GM23338 (cell line): ENCODE results near the gene FEM1A. TPM values are rescaled to one million over a fixed set of nuclear protein-coding genes. Genes with fewer than 3 reads are reported as not detected.

Source experiments
- ATAC-seq: fragments of 200-7000 bp; cut with Tn5 transposase; 3 replicates; pipeline ENCODE4 v1.9.1; 2020
- DNase-seq: peaks from one replicate; pipeline ENCODE4 v3.0.0-alpha.2; 2015; ENCODE audit warnings: low spot score
- H2AFZ ChIP-seq: fragments of 200-600 bp; sonication (generic); 2 replicates; pipeline ENCODE4 v1.8.0; 2016; ENCODE audit warnings: antibody characterized with exemption, mild to moderate bottlenecking, moderate library complexity
- H3F3A ChIP-seq: fragments of 200-600 bp; sonication (generic); replicated peaks from 2 replicates; pipeline ENCODE4 v1.8.0; 2017; ENCODE audit warnings: antibody characterized with exemption, mixed run types, low read depth
- H3K27ac ChIP-seq: fragments of 200-600 bp; sonication (generic); 2 replicates; pipeline ENCODE4 v1.6.1; 2016; ENCODE audit warnings: low read depth
- H3K27me3 ChIP-seq: fragments of 200-600 bp; sonication (generic); 2 replicates; pipeline ENCODE4 v1.8.0; 2016; ENCODE audit warnings: mild to moderate bottlenecking, mixed run types, moderate library complexity; ENCODE audit not compliant: insufficient read depth
- H3K36me3 ChIP-seq: fragments of 200-600 bp; sonication (generic); 2 replicates; pipeline ENCODE4 v1.8.0; 2016; ENCODE audit warnings: mild to moderate bottlenecking; ENCODE audit not compliant: insufficient read depth
- H3K4me1 ChIP-seq: fragments of 200-600 bp; sonication (generic); 2 replicates; pipeline ENCODE4 v1.8.0; 2016; ENCODE audit warnings: mild to moderate bottlenecking, moderate library complexity; ENCODE audit not compliant: insufficient read depth
- H3K4me2 ChIP-seq: fragments of 200-600 bp; sonication (generic); 2 replicates; pipeline ENCODE4 v1.7.1; 2017; ENCODE audit warnings: mixed run types
- H3K4me3 ChIP-seq: fragments of 200-600 bp; sonication (generic); 2 replicates; pipeline ENCODE4 v1.6.1; 2016; ENCODE audit warnings: mixed run types
- H3K79me2 ChIP-seq: fragments of 200-600 bp; sonication (generic); replicated peaks from 2 replicates; pipeline ENCODE4 v1.8.0; 2017; ENCODE audit warnings: mild to moderate bottlenecking; ENCODE audit not compliant: insufficient read depth
- H3K9me2 ChIP-seq: fragments of 200-600 bp; sonication (generic); 2 replicates; pipeline ENCODE4 v1.8.0; 2017; ENCODE audit not compliant: insufficient read depth
- H4K20me1 ChIP-seq: fragments of 200-600 bp; sonication (generic); replicated peaks from 2 replicates; pipeline ENCODE4 v1.8.0; 2017; ENCODE audit warnings: mild to moderate bottlenecking; ENCODE audit not compliant: insufficient read depth
- H3K27ac Mint-ChIP-seq: 2 replicates; pipeline ENCODE4 v1.8.0; 2020; ENCODE audit warnings: inconsistent platforms, mild to moderate bottlenecking, moderate library complexity, mixed read lengths
- H3K27me3 Mint-ChIP-seq: 3 replicates; pipeline ENCODE4 v1.8.0; 2022; ENCODE audit warnings: low read depth, mild to moderate bottlenecking, moderate library complexity, mixed read lengths, inconsistent platforms; ENCODE audit not compliant: insufficient read depth, poor library complexity
- H3K36me3 Mint-ChIP-seq: 3 replicates; pipeline ENCODE4 v1.8.0; 2021; ENCODE audit warnings: low read depth, mild to moderate bottlenecking, inconsistent platforms, moderate library complexity, mixed read lengths
- H3K4me1 Mint-ChIP-seq: 3 replicates; pipeline ENCODE4 v1.8.0; 2020; ENCODE audit warnings: mild to moderate bottlenecking, inconsistent platforms, mixed read lengths
- H3K4me3 Mint-ChIP-seq: 3 replicates; pipeline ENCODE4 v1.8.0; 2021; ENCODE audit warnings: moderate library complexity, mild to moderate bottlenecking, inconsistent platforms, mixed read lengths
- H3K9me3 Mint-ChIP-seq: 3 replicates; pipeline ENCODE4 v1.8.0; 2020; ENCODE audit warnings: moderate library complexity, mild to moderate bottlenecking, inconsistent platforms, mixed read lengths
- CREB1 ChIP-seq: fragments of 250-450 bp; sonication (Bioruptor Pico); IDR thresholded peaks from 2 replicates; pipeline ENCODE4 v1.5.0; 2020; ENCODE audit warnings: low read depth, mild to moderate bottlenecking, moderate library complexity
- CTCF ChIP-seq, 2 experiments: fragments of 200-600 bp in 1 of 2; sonication (generic) in 1 of 2; conservative IDR thresholded peaks; 2 replicates each; pipeline versions ENCODE4 v1.5.1 to v1.6.1; 2016 to 2017; ENCODE audit warnings: antibody characterized with exemption in 2 of 2, low read depth in 2 of 2, mild to moderate bottlenecking in 2 of 2, moderate library complexity in 1 of 2
- EZH2 ChIP-seq: fragments of 200-600 bp; sonication (generic); IDR thresholded peaks from one replicate; pipeline ENCODE4 v1.8.0; 2017; ENCODE audit warnings: antibody characterized with exemption, mild to moderate bottlenecking, low read depth; ENCODE audit not compliant: unreplicated experiment
- EZH2phosphoT487 ChIP-seq: fragments of 200-600 bp; sonication (generic); IDR thresholded peaks from one replicate; pipeline ENCODE4 v1.8.1; 2018; ENCODE audit warnings: antibody characterized with exemption; ENCODE audit not compliant: unreplicated experiment
- JUNB ChIP-seq: IDR thresholded peaks from one replicate; pipeline ENCODE4 v1.6.1; 2016; ENCODE audit warnings: antibody characterized with exemption; ENCODE audit not compliant: unreplicated experiment
- NANOG ChIP-seq: IDR thresholded peaks from 2 replicates; pipeline ENCODE4 v1.6.1; 2016; ENCODE audit warnings: antibody characterized with exemption, borderline replicate concordance
- POLR2AphosphoS5 ChIP-seq: IDR thresholded peaks from 2 replicates; pipeline ENCODE4 v1.6.1; 2016; ENCODE audit warnings: antibody characterized with exemption, low read depth
- STAT1 ChIP-seq: IDR thresholded peaks from one replicate; pipeline ENCODE4 v1.6.1; 2016; ENCODE audit warnings: antibody characterized with exemption; ENCODE audit not compliant: unreplicated experiment
- ZNF114 ChIP-seq: fragments of 250-450 bp; sonication (Bioruptor Pico); IDR thresholded peaks from 2 replicates; pipeline ENCODE4 v1.5.0; 2020; ENCODE audit warnings: mild to moderate bottlenecking, moderate library complexity
- ZNF331 ChIP-seq: fragments of 250-450 bp; sonication (Bioruptor Pico); IDR thresholded peaks from 2 replicates; pipeline ENCODE4 v1.5.0; 2020; ENCODE audit warnings: low read depth, mild to moderate bottlenecking, moderate library complexity
- polyA plus RNA-seq: library from polyadenylated mRNA; unstranded; fragments of >200 nt; fragmentation: Nextera tagmentation; extraction: Ambion mirVana; gene quantifications from 2 replicates; pipeline ENCODE4 v1.2.1, GENCODE V29; 2016
- total RNA-seq: library from RNA; depleted of rRNA; stranded (reverse); fragments of >200 nt; shearing (Covaris generic); gene quantifications from 2 replicates; pipeline ENCODE4 v1.2.3, GENCODE V29; 2014
- TF ChIP-seq, protein P1 (sequence below): IDR thresholded peaks from 2 replicates; pipeline ENCODE4 v1.6.1; 2016; ENCODE audit warnings: antibody characterized with exemption
- TF ChIP-seq, protein P2 (sequence below): IDR thresholded peaks from one replicate; pipeline ENCODE4 v1.6.1; 2018; ENCODE audit warnings: antibody characterized with exemption; ENCODE audit not compliant: unreplicated experiment
- TF ChIP-seq, protein P3 (sequence below): fragments of 250-450 bp; sonication (Bioruptor Pico); IDR thresholded peaks from 2 replicates; pipeline ENCODE4 v1.5.0; 2020; ENCODE audit warnings: mild to moderate bottlenecking, moderate library complexity

FEM1A gene
- total and polyA plus RNA-seq, 2 experiments from 2014 or later: 0.87 to 16.5 TPM

GRCh38 chr19:4763021-4763420 is 28.5 kb upstream of the FEM1A start:
- no peaks in the 10 kb centered on the region for H3K79me2 ChIP-seq

More at GRCh38 chr19:4763021-4763420, 28.5 kb upstream of the FEM1A start:
- H3K4me1 Mint-ChIP-seq: peaks cover 6% of the 10 kb centered on the region; the same call in 2 of the 3 replicates
- Histone ChIP-seq H4K20me1 (no peaks in the 10 kb centered on the region), H3F3A (no peaks in the 10 kb centered on the region), H3K27ac (no peak overlapping the region), H3K27me3 (peaks cover 14% of the 10 kb centered on the region), H2AFZ (no peak overlapping the region), H3K36me3 (no peaks in the 10 kb centered on the region), H3K4me3 (no peak overlapping the region), H3K9me2 (no peaks in the 10 kb centered on the region), H3K4me1 (peaks cover 4% of the 10 kb centered on the region; the same call in 1 of the 2 replicates), H3K4me2 (no peak overlapping the region)
- DNase-seq: no peak
- no peaks in the 10 kb centered on the region for H3K9me3 Mint-ChIP-seq
- no peaks in the 10 kb centered on the region; the same call in 2 of the 3 replicates for H3K36me3 Mint-ChIP-seq
- H3K27ac Mint-ChIP-seq: no peak overlapping the region
- ATAC-seq: no peak
- H3K27me3 Mint-ChIP-seq: peaks cover 4% of the 10 kb centered on the region
- no peak overlapping the region for H3K4me3 Mint-ChIP-seq
- TF ChIP-seq JUNB: no peak
- no peak for TF ChIP-seq ZNF331 (CRISPR knock-in tag)
- no peak for TF ChIP-seq EZH2
- no peak for TF ChIP-seq CREB1
- TF ChIP-seq CTCF (conservative IDR thresholded peaks at IDR 0.05; ENCODE audit: low read depth in 2 of 2): no peak
- no peak for TF ChIP-seq ZNF114 (CRISPR knock-in tag)
- TF ChIP-seq NANOG: no peak
- no peak for TF ChIP-seq STAT1
- TF ChIP-seq POLR2AphosphoS5: no peak
- TF ChIP-seq, protein P1, sequence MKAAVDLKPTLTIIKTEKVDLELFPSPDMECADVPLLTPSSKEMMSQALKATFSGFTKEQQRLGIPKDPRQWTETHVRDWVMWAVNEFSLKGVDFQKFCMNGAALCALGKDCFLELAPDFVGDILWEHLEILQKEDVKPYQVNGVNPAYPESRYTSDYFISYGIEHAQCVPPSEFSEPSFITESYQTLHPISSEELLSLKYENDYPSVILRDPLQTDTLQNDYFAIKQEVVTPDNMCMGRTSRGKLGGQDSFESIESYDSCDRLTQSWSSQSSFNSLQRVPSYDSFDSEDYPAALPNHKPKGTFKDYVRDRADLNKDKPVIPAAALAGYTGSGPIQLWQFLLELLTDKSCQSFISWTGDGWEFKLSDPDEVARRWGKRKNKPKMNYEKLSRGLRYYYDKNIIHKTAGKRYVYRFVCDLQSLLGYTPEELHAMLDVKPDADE: no peak
- no peak for TF ChIP-seq EZH2phosphoT487
- TF ChIP-seq, protein P2, sequence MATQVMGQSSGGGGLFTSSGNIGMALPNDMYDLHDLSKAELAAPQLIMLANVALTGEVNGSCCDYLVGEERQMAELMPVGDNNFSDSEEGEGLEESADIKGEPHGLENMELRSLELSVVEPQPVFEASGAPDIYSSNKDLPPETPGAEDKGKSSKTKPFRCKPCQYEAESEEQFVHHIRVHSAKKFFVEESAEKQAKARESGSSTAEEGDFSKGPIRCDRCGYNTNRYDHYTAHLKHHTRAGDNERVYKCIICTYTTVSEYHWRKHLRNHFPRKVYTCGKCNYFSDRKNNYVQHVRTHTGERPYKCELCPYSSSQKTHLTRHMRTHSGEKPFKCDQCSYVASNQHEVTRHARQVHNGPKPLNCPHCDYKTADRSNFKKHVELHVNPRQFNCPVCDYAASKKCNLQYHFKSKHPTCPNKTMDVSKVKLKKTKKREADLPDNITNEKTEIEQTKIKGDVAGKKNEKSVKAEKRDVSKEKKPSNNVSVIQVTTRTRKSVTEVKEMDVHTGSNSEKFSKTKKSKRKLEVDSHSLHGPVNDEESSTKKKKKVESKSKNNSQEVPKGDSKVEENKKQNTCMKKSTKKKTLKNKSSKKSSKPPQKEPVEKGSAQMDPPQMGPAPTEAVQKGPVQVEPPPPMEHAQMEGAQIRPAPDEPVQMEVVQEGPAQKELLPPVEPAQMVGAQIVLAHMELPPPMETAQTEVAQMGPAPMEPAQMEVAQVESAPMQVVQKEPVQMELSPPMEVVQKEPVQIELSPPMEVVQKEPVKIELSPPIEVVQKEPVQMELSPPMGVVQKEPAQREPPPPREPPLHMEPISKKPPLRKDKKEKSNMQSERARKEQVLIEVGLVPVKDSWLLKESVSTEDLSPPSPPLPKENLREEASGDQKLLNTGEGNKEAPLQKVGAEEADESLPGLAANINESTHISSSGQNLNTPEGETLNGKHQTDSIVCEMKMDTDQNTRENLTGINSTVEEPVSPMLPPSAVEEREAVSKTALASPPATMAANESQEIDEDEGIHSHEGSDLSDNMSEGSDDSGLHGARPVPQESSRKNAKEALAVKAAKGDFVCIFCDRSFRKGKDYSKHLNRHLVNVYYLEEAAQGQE: no peak
- TF ChIP-seq, protein P3, sequence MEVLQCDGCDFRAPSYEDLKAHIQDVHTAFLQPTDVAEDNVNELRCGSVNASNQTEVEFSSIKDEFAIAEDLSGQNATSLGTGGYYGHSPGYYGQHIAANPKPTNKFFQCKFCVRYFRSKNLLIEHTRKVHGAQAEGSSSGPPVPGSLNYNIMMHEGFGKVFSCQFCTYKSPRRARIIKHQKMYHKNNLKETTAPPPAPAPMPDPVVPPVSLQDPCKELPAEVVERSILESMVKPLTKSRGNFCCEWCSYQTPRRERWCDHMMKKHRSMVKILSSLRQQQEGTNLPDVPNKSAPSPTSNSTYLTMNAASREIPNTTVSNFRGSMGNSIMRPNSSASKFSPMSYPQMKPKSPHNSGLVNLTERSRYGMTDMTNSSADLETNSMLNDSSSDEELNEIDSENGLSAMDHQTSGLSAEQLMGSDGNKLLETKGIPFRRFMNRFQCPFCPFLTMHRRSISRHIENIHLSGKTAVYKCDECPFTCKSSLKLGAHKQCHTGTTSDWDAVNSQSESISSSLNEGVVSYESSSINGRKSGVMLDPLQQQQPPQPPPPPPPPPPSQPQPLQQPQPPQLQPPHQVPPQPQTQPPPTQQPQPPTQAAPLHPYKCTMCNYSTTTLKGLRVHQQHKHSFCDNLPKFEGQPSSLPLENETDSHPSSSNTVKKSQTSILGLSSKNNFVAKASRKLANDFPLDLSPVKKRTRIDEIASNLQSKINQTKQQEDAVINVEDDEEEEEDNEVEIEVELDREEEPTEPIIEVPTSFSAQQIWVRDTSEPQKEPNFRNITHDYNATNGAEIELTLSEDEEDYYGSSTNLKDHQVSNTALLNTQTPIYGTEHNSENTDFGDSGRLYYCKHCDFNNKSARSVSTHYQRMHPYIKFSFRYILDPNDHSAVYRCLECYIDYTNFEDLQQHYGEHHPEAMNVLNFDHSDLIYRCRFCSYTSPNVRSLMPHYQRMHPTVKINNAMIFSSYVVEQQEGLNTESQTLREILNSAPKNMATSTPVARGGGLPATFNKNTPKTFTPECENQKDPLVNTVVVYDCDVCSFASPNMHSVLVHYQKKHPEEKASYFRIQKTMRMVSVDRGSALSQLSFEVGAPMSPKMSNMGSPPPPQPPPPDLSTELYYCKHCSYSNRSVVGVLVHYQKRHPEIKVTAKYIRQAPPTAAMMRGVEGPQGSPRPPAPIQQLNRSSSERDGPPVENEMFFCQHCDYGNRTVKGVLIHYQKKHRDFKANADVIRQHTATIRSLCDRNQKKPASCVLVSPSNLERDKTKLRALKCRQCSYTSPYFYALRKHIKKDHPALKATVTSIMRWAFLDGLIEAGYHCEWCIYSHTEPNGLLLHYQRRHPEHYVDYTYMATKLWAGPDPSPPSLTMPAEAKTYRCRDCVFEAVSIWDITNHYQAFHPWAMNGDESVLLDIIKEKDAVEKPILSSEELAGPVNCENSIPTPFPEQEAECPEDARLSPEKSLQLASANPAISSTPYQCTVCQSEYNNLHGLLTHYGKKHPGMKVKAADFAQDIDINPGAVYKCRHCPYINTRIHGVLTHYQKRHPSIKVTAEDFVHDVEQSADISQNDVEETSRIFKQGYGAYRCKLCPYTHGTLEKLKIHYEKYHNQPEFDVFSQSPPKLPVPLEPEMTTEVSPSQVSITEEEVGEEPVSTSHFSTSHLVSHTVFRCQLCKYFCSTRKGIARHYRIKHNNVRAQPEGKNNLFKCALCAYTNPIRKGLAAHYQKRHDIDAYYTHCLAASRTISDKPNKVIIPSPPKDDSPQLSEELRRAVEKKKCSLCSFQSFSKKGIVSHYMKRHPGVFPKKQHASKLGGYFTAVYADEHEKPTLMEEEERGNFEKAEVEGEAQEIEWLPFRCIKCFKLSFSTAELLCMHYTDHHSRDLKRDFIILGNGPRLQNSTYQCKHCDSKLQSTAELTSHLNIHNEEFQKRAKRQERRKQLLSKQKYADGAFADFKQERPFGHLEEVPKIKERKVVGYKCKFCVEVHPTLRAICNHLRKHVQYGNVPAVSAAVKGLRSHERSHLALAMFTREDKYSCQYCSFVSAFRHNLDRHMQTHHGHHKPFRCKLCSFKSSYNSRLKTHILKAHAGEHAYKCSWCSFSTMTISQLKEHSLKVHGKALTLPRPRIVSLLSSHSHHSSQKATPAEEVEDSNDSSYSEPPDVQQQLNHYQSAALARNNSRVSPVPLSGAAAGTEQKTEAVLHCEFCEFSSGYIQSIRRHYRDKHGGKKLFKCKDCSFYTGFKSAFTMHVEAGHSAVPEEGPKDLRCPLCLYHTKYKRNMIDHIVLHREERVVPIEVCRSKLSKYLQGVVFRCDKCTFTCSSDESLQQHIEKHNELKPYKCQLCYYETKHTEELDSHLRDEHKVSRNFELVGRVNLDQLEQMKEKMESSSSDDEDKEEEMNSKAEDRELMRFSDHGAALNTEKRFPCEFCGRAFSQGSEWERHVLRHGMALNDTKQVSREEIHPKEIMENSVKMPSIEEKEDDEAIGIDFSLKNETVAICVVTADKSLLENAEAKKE (CRISPR knock-in tag): no peak
